Endothelial cell of umbilical vein (primary cell): ENCODE measurements around the gene GRK5.

Source experiments
- CTCF ChIP-seq, 2 donors: IDR thresholded peaks; 1 replicate in 1 of 2; 2 replicates in 1 of 2; pipeline ENCODE4 v1.5.1; 2011; ENCODE audit warnings: low read length in 2 of 2, mild to moderate bottlenecking in 2 of 2, moderate library complexity in 2 of 2, control low read depth in 1 of 2, inconsistent platforms in 1 of 2, low read depth in 1 of 2; ENCODE audit not compliant: insufficient read depth in 1 of 2; ENCODE audit errors: extremely low read depth in 1 of 2
- POLR2AphosphoS5 ChIP-seq: IDR thresholded peaks from 2 replicates; pipeline ENCODE4 v1.6.1; 2012; ENCODE audit warnings: low read depth, mild to moderate bottlenecking, control low read depth, low read length, moderate library complexity; ENCODE audit not compliant: insufficient read depth

DNA sequence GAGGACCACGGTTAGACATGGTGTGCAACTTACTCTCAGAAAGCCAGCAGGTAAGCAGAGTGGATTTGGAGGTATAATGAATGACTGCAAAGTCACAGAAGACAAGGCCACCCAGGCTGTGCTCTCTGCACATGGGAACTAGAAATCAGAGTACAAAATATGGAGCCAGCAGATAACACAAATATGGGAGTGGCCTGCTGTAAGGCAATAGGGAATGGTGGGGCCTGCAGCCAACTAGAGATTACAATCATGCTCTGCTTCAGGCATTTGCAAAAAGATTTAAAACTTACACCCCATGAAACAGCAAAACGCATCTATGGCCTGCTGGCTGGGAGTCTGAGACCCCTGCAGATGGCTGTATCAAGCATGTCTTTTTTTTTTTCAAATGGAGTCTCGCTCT, 288.2 kb downstream of the GRK5 start:
- no peak for TF ChIP-seq POLR2AphosphoS5
- TF ChIP-seq CTCF (IDR thresholded peaks at IDR 0.05; ENCODE audit: extremely low read depth in 1 of 2, insufficient read depth in 1 of 2, low read depth in 1 of 2, low read length in 2 of 2), result no peak
